CD4-positive, alpha-beta T cell treated with Interleukin-12 subunit alpha and Interleukin-12 subunit beta, for 1 hour (primary cell): ENCODE measurements around the gene SPINK8.
"Not testable (repeated sequence)": the region's sequence is repeated elsewhere in the genome, so short reads cannot be mapped to it uniquely, and the experiment has no call there.

Experiments
- DNase-seq: peaks from one replicate; pipeline ENCODE4 v3.0.0-alpha.2; 2020

The SPINK8 gene

GRCh38 chr3:48333346-48334245 is at the start of gene SPINK8:
TSS of gene SPINK8 (minus strand) at chr3:48333661. CDS start at chr3:48328341, 5,320 bp downstream.
- DNase-seq: not testable (repeated sequence)

DNA sequence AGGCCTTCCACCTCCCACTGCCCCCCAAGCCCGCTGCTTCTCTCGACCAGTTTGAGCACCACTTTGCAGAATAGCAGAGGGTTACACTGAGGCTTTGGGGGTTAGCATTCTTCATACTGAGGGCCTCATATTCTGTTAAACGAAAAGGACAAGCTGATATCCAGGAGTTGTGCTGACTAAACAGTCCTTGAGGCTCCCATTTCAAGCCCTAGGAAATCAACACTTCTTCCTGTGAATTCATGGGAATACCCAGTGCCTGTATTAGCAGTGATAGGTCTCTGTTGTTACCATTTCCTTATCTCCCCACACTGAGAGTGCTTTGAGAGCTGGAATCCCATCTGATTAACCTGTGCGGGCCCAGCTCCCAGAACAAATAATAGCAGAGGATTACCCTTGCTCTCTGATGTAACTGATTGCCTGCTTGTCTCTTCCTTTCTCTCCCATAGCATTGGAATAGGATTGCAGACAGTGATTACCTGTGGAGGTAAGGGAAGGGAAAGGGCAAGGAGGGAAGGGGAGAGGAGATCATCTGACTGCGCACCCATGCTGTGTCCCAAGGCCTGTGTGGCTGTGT is 39.5 kb upstream of the SPINK8 start:
- DNase-seq: no peak

DNA sequence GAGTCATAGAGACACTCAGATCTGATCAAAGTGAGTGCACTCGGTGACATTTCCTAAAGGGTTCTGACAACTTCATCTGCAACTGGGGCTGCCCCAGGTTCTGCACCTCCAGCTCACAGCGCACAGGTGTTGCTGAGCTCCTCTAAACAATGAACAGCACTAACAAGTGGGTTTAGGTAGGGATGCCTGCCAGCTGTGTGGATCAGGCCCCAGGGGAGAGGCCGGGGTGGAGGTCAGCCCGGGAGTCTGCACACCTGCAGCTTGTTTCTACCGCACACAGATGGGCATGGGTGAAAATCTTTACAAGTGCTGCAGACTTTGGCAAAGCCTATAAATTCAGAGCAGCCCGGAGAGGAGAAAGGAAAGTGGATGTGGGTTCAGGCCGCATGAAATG is 38.9 kb upstream of the SPINK8 start:
- no peak for DNase-seq

- no peak for DNase-seq
Measured at GRCh38 chr3:48371651-48372376, 38.4 kb upstream of the SPINK8 start, which contains the start of gene FBXW12. TSS of gene FBXW12 (plus strand) at chr3:48372219. CDS start at chr3:48372768, 549 bp downstream.

DNA sequence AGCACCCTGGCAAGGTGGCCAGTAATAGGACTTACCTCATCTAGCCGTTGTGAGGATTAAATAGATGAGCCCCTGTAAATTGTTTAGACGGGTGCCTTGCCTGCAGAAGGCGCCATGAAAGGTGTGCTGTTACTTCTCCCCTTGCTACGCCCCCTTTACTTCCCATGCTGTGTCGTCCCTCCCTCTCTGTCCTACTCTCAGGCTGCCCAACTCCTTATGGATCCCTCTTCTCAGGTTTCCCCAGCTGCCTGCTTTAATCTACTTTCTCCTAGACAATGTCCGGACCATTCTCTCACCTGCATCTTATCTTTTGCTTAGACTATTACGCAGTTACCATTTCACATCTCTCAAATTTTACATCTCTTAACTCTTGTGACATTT is 36.9 kb upstream of the SPINK8 start:
- DNase-seq: no peak

DNA sequence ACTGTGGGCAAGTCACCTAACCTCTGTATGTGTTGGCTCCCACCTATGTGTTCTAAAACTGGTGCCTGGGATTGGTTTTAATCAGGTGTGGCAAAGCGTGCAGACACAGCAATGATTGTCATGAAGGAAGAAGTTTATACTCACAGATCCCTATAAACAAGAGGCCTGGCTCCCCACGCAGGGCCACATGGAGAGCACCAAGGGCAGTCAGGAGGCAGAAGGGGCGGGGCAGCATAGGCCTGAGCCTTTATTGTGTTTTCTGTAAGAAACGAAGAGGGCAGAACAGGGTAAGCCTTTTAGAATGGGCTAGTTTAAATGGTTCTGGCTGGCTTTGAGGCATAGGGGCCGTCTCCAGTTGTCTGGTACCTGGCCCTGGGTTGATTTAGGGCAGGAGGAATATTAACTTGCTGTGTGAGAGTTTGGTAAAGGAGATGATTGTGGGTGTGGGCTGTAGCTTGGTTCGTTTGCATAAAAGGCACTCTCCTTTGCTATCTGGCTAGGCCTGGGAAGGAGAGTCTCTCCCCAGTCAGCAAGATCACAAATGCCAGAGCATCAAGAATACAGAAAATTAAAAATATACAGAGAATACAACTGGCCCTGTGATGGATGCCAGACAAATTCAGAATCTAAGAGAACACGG is 36.4 kb upstream of the SPINK8 start:
- no peak for DNase-seq

DNA sequence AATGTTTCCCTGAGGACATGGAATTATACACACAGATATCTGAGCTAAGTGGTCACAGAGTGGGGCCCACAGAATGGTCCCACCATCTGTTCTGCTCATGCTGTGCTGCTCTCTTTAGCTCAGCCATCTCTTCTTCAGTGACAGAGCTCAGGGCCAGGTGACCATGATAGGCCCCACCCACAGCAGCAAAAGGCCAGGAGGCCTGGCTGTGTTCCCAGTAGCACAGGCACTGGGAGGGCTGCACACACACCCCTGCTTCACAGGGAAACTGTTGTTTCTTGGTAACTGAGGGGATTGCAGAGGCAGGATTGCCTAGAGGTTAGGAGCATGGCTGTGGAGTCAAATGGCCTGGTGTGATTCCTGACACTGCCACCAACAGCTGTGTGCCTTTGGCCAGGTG is 33.7 kb upstream of the SPINK8 start:
- no peak for DNase-seq

DNA sequence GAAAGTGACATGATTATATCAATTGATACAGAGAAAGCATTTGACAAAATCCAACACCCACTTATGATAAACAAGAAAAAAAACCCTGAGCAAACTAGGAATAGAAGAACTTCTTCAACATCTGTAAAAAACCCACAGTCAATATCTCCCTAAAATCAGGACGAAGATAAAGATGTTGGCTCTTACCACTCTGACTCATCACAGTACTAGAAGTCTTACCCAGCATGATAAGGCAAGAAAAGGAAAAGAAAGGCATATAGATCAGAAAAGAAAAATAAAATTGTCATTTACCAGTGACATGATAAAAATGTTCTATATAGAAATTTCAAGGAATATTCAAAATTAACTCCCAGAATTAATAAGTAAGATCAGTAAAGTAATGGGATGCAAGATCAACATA is 31.4 kb upstream of the SPINK8 start:
- DNase-seq: no peak

GRCh38 chr3:48361928-48362327 is 28.5 kb upstream of the SPINK8 start:
- DNase-seq: no peak

- no peak for DNase-seq
Measured at GRCh38 chr3:48356419-48356818, 23.0 kb upstream of the SPINK8 start.

DNA sequence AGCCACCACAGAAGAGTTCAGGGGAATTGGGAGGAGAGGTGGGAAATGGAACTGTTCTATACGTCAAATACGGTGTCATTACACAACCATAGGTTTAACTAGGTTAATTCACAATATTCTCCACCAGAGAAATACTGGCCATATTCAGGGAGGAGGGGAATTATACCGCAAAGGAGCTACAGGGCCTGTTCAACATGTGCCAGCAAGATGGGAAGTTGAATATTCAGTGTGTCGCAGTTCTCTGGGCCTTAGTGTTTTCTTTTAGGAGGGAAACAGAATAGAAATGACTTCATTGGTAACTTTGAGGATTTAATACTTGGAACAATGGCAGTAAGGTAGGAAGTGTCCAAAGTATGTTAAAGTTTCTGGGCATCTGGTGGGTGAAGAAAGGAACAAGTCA is 20.5 kb upstream of the SPINK8 start:
- no peak for DNase-seq

DNA sequence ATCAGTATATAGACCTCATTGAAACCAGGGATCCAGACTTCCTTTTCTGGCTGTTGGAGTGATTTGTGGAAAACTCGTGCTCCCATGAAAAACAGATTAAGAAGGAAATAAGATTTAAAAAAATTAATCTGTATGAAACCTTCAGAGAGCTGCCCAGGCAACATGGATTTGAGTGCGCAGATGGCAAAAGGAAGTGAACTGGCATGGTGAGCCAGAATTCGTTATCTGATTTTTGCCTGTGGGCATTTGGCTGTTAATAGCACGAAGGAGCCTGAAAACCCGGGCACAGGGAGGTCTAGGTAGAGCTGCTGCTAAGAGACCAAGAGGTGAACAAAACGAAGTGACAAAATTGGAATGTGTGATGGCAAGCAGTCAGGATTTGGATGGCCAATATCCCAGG is 19.1 kb upstream of the SPINK8 start:
- no peak for DNase-seq

- DNase-seq: no peak
Measured at GRCh38 chr3:48347500-48347899, 14.0 kb upstream of the SPINK8 start.

GRCh38 chr3:48345946-48346572 is 12.6 kb upstream of the SPINK8 start:
- DNase-seq: no peak

DNA sequence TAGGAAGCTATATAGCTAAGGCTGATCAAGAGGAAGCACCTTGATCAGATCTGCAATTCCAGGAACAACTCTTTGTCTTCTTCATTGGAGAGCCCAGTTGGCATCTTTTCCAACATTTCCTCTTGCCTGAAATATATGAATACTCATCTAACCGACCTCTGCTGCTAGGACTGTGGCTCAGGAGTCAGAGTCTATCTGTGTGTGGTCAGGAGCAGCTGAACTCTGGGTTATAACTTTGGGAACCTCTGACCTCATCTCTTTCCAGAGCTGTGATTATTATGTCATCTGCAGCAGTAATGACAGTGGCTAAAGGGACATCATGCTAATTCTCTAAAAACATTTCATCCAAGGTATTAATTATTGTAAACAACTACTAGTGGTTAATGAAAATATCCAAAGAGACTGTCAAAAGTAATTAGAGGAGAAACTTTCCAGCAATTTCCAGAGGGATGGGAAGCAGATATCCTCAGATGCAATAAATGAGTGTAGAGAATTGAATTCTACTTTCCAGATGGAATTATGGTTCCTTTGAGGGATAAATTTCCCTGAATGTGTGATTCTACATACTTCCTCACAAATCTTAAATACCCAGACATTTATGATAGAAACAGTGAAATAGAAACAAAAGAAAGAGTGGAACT is 11.5 kb upstream of the SPINK8 start:
- no peak for DNase-seq

DNA sequence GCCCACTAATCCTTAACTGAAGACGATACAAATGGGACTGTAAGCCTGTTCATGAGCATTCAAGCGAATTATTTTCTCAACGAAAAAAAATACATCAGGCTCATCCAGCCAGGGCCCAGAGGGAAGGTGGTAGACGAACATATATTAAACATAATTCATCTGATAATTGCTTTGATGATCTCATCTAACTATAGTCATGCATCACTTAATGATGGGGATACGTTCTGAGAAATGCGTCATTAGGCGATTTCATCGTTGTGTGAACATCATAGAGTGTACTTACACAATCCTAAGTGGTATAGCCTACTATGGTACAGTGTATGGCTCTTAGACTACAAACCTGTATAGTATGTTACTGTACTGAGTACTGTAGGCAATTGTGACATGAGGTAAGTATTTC is 10.0 kb upstream of the SPINK8 start:
- no peak for DNase-seq

DNA sequence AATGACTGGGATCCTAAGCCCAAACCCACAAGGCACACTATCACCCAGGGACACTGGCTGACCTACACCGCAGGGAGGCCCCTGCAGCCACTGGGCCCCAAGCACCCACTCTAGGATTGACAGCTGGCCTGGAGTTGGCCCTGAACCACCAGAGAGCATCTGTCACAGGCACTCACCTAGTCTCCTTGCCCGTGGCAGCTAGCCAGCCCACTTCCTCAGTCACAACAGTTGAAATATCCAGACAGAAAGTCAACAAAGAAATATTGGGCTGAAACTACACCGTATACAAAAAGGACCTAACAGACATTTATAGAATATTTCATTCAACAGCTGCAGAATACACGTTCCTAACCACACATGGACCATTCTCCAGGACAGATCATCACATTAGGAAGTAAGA is 5.2 kb upstream of the SPINK8 start:
- no peak for DNase-seq

DNA sequence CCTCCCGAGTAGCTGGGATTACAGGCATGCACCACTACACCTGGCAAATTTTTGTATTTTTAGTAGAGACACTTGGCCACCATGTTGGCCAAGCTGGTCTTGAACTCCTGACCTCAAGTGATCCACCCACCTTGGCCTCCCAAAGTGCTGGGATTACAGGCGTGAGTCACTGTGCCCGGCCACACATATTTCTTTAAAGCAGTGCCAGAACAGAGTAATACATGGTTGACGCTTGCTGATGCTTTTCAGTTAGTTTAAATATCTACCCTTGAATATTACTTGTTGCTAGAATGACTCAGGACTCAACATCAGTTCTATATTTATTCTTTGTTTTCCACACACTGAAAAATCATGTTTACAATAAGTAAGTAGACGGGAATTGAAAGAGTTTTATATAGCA is 4.1 kb upstream of the SPINK8 start:
- DNase-seq: not testable (repeated sequence)

GRCh38 chr3:48335286-48335685 is 1.8 kb upstream of the SPINK8 start:
- DNase-seq: not testable (repeated sequence)

GRCh38 chr3:48334605-48335004 is 1.1 kb upstream of the SPINK8 start:
- no peak for DNase-seq

DNA sequence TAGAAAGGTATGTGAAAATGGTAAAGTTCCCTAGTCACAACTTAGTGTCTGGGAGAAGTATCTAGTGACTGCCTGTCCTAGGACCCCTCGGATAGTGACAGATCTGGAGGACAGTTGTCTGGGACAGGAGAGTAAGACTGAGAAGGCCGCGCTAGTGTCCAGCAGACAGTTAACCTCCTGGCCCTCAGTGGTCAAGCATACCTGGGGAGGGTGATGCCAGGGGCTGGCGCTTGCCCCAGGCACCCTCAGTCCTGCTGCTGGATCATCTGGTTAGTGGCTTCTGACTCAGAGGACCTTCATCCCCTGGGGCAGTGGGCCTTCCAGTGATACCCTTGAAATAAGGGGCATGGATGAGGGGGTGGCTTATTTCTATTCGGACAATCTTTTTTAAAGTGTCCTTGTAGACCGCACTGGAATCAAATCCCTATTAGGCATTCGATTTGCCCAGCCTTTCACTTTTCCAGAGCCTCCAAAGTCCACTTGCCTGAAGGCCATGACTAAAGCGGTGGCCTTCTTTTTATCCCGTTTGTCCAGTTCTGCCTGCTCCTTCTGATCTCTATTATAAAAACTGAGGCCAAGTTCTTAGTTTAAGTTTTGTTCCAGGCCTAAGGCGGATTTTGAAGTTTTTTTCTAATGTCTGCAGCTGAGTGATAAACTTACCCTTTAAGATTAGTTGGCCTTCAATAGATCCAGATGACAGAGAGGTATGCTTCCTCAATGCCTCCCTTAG is 1.6 kb downstream of the SPINK8 start:
- DNase-seq: not testable (repeated sequence)

- no peak for DNase-seq
Measured at GRCh38 chr3:48320996-48321395, 12.5 kb downstream of the SPINK8 start.
